Upper lobe of right lung (tissue), 1 donor: ENCODE data around the gene PUS3. TPM values are rescaled to one million over a fixed set of nuclear protein-coding genes. Genes with fewer than 3 reads are reported as not detected.

ENCODE experiments used
- ATAC-seq: fragments of 200-7000 bp; cut with Tn5 transposase; one replicate; pipeline ENCODE4 v1.9.1; 2020; ENCODE audit warnings: mild to moderate bottlenecking, moderate library complexity
- DNase-seq: peaks from one replicate; pipeline ENCODE4 v3.0.0-alpha.2; 2020
- H3K27ac ChIP-seq: fragments of 200-600 bp; one replicate; pipeline ENCODE4 v1.8.0; 2022
- H3K27me3 ChIP-seq: fragments of 200-600 bp; one replicate; pipeline ENCODE4 v1.8.0; 2022; ENCODE audit warnings: mild to moderate bottlenecking
- H3K36me3 ChIP-seq: fragments of 200-600 bp; one replicate; pipeline ENCODE4 v1.8.0; 2022
- H3K4me1 ChIP-seq: fragments of 200-600 bp; one replicate; pipeline ENCODE4 v1.8.0; 2022
- H3K4me3 ChIP-seq: fragments of 200-600 bp; one replicate; pipeline ENCODE4 v1.8.0; 2022; ENCODE audit warnings: mild to moderate bottlenecking
- H3K9me3 ChIP-seq: fragments of 200-600 bp; one replicate; pipeline ENCODE4 v1.8.0; 2022
- intact Hi-C: fragments of 100-400 bp; cut with DNase I; formaldehyde crosslinking; loops from one replicate; pipeline ENCODE4 v1.11.0; 2022
- total RNA-seq: library from RNA; stranded (reverse); fragmentation: NEBNext Ultra II Directional; extraction: Animal tissue kit (Norgen Biotek cat#: 25700); gene quantifications from one replicate; pipeline ENCODE4 v1.2.1, GENCODE V29; 2021
- TF ChIP-seq, protein P1 (sequence below): fragments of 200-600 bp; IDR thresholded peaks from one replicate; pipeline ENCODE4 v1.8.0; 2022; ENCODE audit warnings: antibody characterized with exemption
- donor health status: DM: no; HTN: yes; CAD: no; lungs with severe emphysema.

The PUS3 gene
- total RNA-seq, 1 donor from 2014 or later, result 11.1 TPM

DNA sequence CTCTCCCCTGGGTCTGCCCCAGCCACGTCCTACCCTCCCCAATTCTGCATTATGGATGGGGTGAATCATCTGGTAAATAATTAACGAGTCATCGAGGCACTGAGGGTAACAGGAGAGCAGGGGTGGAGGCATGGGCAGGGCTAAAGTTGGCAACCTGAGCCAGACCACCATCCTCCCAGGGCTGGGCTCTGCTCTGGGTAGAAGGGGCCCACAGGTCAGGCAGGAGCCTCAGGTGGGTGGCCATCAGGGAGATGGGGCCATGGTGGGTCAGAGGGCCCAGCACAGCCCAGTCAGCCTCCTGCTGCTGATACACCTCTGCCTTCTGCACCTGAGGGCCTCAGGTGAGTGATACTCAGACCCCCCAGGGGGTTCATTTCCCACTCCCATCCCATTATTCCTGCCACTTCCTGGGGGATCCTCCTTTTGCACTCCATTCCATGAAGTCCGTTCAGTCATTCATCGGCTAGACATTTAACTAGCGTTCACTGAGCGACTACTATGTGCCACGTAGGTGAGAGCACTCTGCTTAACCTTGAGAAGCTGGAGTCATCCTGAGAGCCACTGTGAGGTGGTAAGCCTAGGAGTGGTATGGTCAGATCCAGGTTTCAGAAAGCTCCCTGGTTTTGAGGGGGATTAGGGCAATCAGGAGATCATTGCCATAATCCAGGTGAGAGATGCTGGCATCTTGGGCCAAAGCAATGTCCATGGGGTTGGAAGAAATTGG is 43.0 kb upstream of the PUS3 start, which contains the start of gene VSIG10L2:
Gene VSIG10L2, plus strand, starts transcription at position 248 of the 724 bp plus-strand sequence. Its CDS starts 12 bp downstream, at position 260.
- Histone ChIP-seq H3K4me1 (no peaks in the 10 kb centered on the region), H3K36me3 (no peaks in the 10 kb centered on the region), H3K27me3 (peaks cover 6% of the 10 kb centered on the region), H3K27ac (no peak within 1 kb of the TSS), H3K9me3 (no peaks in the 10 kb centered on the region), H3K4me3 (no peak within 1 kb of the TSS)
- intact Hi-C loops, result no loop called here
- ATAC-seq (no peak), DNase-seq (peak; percentile 46)
- TF ChIP-seq, protein P1, sequence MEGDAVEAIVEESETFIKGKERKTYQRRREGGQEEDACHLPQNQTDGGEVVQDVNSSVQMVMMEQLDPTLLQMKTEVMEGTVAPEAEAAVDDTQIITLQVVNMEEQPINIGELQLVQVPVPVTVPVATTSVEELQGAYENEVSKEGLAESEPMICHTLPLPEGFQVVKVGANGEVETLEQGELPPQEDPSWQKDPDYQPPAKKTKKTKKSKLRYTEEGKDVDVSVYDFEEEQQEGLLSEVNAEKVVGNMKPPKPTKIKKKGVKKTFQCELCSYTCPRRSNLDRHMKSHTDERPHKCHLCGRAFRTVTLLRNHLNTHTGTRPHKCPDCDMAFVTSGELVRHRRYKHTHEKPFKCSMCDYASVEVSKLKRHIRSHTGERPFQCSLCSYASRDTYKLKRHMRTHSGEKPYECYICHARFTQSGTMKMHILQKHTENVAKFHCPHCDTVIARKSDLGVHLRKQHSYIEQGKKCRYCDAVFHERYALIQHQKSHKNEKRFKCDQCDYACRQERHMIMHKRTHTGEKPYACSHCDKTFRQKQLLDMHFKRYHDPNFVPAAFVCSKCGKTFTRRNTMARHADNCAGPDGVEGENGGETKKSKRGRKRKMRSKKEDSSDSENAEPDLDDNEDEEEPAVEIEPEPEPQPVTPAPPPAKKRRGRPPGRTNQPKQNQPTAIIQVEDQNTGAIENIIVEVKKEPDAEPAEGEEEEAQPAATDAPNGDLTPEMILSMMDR, result no peak

DNA sequence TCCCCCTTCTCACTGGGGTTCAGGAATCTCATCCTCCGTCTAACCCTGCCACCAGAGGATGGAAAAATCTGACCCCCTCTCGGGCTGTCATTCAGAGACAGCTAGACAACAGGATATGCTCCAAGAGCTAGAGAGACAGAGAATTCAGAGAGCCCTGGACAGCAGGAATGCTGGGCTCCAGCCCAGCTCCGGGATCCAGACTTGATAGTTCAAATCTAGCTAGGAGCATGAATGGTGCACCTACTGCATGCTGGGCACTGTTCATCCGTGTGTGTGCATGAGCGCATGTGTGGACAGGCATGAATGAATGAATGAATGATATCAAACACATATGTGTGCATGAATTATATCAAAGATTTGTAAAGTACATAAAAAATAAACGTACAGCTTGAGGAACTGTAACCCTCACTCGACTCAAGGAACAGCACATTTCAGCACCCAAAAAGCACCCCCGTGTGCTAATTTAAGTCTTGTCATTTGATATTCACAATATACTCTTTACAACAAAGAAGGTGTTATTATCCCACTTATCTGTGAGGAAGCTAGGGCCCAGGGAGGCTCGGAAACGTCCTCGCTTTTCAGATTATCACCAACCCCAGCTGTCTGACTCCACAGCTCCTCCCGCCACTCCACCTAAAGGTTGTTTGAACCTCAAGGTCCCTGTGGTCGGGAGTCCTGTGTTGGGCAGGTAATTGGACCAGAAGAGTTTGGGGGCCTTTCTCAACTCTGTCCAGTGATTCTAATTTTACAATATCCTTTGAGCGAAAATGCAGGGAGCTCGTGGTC is 42.2 kb upstream of the PUS3 start:
- Histone ChIP-seq H3K9me3 (no peaks in the 10 kb centered on the region), H3K4me3 (no peak overlapping the region), H3K4me1 (no peaks in the 10 kb centered on the region), H3K36me3 (no peaks in the 10 kb centered on the region), H3K27me3 (peaks cover 6% of the 10 kb centered on the region), H3K27ac (no peak overlapping the region)
- DNase-seq (peak; percentile 11), ATAC-seq (no peak)
- TF ChIP-seq, protein P1, result no peak
- intact Hi-C loops, result no loop called here

DNA sequence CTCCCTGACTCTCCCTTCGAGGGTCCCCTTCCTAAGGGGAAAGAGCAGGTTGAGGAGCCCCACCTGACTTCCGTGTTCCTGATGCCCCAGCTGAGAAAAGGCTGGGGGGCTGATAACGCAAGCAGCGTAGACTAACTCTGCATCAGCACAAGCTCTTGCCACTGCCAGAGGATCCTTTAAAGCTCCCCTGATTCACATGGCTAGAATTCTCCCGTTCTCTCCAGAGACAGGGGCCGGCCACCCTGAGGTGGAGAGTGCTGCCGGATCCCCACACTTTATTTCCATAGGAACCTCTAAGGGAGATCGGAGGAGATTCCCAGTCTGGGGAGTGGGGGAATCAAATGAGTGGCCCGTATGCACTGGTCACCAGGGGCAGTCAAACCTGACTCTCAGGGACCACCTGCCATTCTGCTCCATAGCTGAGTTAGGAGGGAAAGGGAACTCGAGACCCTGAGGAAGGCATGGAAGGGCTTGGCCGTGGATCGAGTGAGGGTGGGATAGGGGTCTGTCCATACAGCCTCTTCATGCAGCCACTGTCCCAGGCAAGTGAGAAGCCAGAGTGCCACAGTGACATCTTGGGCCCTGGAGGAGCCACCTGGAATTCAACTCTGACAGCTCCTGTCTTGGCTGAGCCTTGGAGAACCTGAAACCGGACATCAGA is 41.5 kb upstream of the PUS3 start:
- intact Hi-C loops, result no loop called here
- Histone ChIP-seq H3K9me3 (no peaks in the 10 kb centered on the region), H3K36me3 (no peaks in the 10 kb centered on the region), H3K27me3 (peaks cover 6% of the 10 kb centered on the region), H3K27ac (no peak overlapping the region), H3K4me1 (no peaks in the 10 kb centered on the region), H3K4me3 (no peak overlapping the region)
- ATAC-seq, result no peak
- peak; percentile 34 for DNase-seq
- TF ChIP-seq, protein P1, result no peak

DNA sequence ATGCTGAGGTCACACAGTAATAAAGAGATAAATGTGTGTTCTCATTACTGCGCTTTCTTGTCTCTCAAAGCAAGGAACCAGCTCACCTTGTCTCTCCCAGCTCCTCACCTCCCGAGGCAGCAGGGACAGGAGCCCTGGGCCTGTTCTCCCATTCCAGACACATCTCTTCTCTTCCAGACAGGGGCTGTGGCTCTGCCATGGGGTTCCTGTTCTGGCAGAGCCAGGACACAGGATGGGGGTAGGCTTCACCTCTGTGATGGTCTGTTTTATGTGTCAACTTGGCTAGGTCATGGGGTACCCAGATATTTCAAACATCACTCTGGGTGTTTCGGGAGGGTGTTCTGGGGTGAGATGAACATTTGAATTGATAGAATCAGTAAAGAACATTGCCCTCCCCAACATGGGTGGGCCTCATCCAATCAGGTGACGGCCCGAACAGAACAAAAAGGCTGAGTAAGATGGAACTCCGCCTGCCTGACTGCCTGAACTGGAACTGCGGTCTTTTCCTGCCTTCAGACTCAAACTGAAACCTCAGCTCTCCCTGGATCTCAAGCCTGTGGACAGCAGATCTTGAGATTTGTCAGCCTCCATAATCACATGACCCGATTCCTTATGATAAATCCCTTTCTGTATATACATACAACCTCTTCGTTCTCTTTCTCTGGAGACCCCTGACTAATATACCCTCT is 40.8 kb upstream of the PUS3 start:
- DNase-seq (peak; percentile 18), ATAC-seq (no peak)
- intact Hi-C loops, result no loop called here
- H3K4me1 ChIP-seq, result no peaks in the 10 kb centered on the region
- H3K9me3 ChIP-seq, result no peaks in the 10 kb centered on the region
- TF ChIP-seq, protein P1, result no peak
- H3K4me3 ChIP-seq, result no peak overlapping the region
- H3K27me3 ChIP-seq, result peaks cover 6% of the 10 kb centered on the region
- no peaks in the 10 kb centered on the region for H3K36me3 ChIP-seq
- H3K27ac ChIP-seq, result no peak overlapping the region

DNA sequence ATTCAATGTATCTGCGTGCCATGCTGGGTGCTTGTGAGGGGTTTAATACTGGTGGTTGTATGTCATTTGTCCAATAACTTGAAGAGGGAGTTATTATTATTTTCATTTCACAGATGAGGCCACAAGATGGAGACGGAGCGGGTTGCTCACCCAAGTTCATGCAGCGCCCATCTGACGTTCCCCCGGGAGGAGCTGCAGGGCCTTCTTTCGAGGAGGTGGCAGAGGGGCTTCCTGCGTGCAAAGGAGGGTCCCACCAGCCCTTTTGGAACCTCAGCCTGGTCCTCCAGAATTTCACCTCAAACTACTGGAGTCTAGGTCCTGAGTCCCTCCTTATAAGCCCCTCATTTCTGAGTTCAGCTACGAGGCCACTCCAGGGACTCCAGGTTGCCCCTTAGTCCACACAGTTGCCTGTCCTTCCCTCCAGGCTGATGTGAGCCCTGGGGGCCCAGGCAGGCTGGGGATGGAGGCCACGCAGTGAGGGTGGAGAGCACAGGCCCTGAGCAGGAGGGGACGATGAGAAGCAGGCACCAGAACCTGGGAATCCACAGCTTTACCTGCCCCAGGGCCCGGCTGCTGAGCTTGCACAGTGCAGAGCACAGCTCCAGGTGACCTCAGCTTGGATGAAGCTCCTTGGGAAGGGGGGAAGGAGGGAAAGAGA is 39.9 kb upstream of the PUS3 start:
- ATAC-seq, result no peak
- intact Hi-C loops, result no loop called here
- Histone ChIP-seq H3K4me1 (no peaks in the 10 kb centered on the region), H3K4me3 (no peak overlapping the region), H3K27me3 (peaks cover 6% of the 10 kb centered on the region), H3K27ac (no peak overlapping the region), H3K9me3 (no peaks in the 10 kb centered on the region), H3K36me3 (no peaks in the 10 kb centered on the region)
- DNase-seq, result peak; percentile 40
- TF ChIP-seq, protein P1, result no peak
